Activated T-cell treated with anti-CD3 and anti-CD28 coated beads, Interleukin-2, amount 50 U/mL, for 72 hours (primary cell): ENCODE results near the gene PKM. TPM values are rescaled to one million over a fixed set of nuclear protein-coding genes. Genes with fewer than 3 reads are reported as not detected.
A peak's percentile ranks its signal among the peaks of the same experiment; 100 is the strongest.

Experiments
- ATAC-seq, 2 donors: fragments of 150-1000 bp; cut with Tn5 transposase; replicated peaks in 1 of 2; 2 replicates each; pipeline ENCODE4 v1.10.0; 2021; ENCODE audit warnings: moderate library complexity in 2 of 2, mild to moderate bottlenecking in 1 of 2
- DNase-seq, 2 donors: peaks; one replicate each; pipeline ENCODE4 v3.0.0; 2021 to 2022; ENCODE audit warnings: mixed read lengths in 1 of 2
- H3K27ac Mint-ChIP-seq: one replicate; pipeline ENCODE4 v1.8.0; 2022; ENCODE audit warnings: mild to moderate bottlenecking, moderate library complexity, mixed read lengths
- H3K27me3 Mint-ChIP-seq: one replicate; pipeline ENCODE4 v1.8.0; 2022; ENCODE audit warnings: low read depth, mixed read lengths
- H3K36me3 Mint-ChIP-seq, 2 donors: one replicate each; pipeline ENCODE4 v1.8.0; 2022; ENCODE audit warnings: mixed read lengths in 2 of 2, mild to moderate bottlenecking in 1 of 2; ENCODE audit not compliant: insufficient read depth in 2 of 2
- H3K4me1 Mint-ChIP-seq: one replicate; pipeline ENCODE4 v1.8.0; 2022; ENCODE audit warnings: low read depth, mixed read lengths
- H3K4me3 Mint-ChIP-seq, 2 donors: one replicate each; pipeline ENCODE4 v1.8.0; 2022; ENCODE audit warnings: mild to moderate bottlenecking in 2 of 2, mixed read lengths in 2 of 2, moderate library complexity in 2 of 2
- H3K9me3 Mint-ChIP-seq, 2 donors: one replicate each; pipeline ENCODE4 v1.8.0; 2022; ENCODE audit warnings: mixed read lengths in 2 of 2
- total RNA-seq, 2 donors: library from RNA; stranded (reverse); gene quantifications; one replicate each; pipeline ENCODE4 v1.2.3, GENCODE V29; 2022

PKM gene
- total RNA-seq, 2 donors from 2014 or later, result 1,066 to 1,119 TPM

GRCh38 chr15:72195101-72195511, 35.9 kb downstream of the PKM start:
- DNase-seq, result no peak
- Mint-ChIP-seq H3K9me3 (no peaks in the 10 kb centered on the region), H3K4me3 (no peak overlapping the region), H3K27me3 (peaks cover 14% of the 10 kb centered on the region), H3K27ac (no peak overlapping the region), H3K4me1 (peaks cover 16% of the 10 kb centered on the region), H3K36me3 (peaks cover 4 to 12% of the 10 kb centered on the region in 2 donors)
- ATAC-seq, result no peak

GRCh38 chr15:72193836-72194396, 37.1 kb downstream of the PKM start:
- Mint-ChIP-seq H3K9me3 (no peaks in the 10 kb centered on the region), H3K4me3 (no peak overlapping the region), H3K27me3 (peaks cover 19% of the 10 kb centered on the region), H3K36me3 (peaks cover 3 to 10% of the 10 kb centered on the region in 2 donors), H3K4me1 (peaks cover 12% of the 10 kb centered on the region), H3K27ac (no peak overlapping the region)
- ATAC-seq (no peak), DNase-seq (no peak)

- Mint-ChIP-seq H3K4me1 (no peaks in the 10 kb centered on the region), H3K4me3 (no peak overlapping the region), H3K9me3 (no peaks in the 10 kb centered on the region), H3K36me3 (no peaks in the 10 kb centered on the region), H3K27me3 (peaks cover 19% of the 10 kb centered on the region), H3K27ac (no peak overlapping the region)
- DNase-seq (no peak), ATAC-seq (no peak)
Observed at GRCh38 chr15:72192416-72192815, 38.6 kb downstream of the PKM start.

GRCh38 chr15:72189250-72189902, 41.6 kb downstream of the PKM start:
- DNase-seq (no peak), ATAC-seq (no peak)
- no peak overlapping the region for H3K4me3 Mint-ChIP-seq
- no peak overlapping the region for H3K27ac Mint-ChIP-seq
- H3K27me3 Mint-ChIP-seq, result peaks cover 32% of the 10 kb centered on the region
- no peaks in the 10 kb centered on the region for H3K36me3 Mint-ChIP-seq
- no peaks in the 10 kb centered on the region for H3K9me3 Mint-ChIP-seq
- no peaks in the 10 kb centered on the region for H3K4me1 Mint-ChIP-seq

- ATAC-seq (no peak), DNase-seq (no peak)
- no peaks in the 10 kb centered on the region for H3K36me3 Mint-ChIP-seq
Observed at GRCh38 chr15:72184165-72184811, 46.7 kb downstream of the PKM start.

GRCh38 chr15:72183781-72184164, 47.2 kb downstream of the PKM start:
- H3K4me3 Mint-ChIP-seq, result no peak overlapping the region
- no peaks in the 10 kb centered on the region for H3K36me3 Mint-ChIP-seq
- DNase-seq (no peak), ATAC-seq (no peak)
- no peaks in the 10 kb centered on the region for H3K9me3 Mint-ChIP-seq
- H3K27me3 Mint-ChIP-seq, result peaks cover 44% of the 10 kb centered on the region
- no peaks in the 10 kb centered on the region for H3K4me1 Mint-ChIP-seq
- no peak overlapping the region for H3K27ac Mint-ChIP-seq

More at GRCh38 chr15:72184165-72184811, 46.7 kb downstream of the PKM start:
- H3K27me3 Mint-ChIP-seq, result peaks cover 46% of the 10 kb centered on the region
- no peak overlapping the region for H3K4me3 Mint-ChIP-seq
- no peaks in the 10 kb centered on the region for H3K4me1 Mint-ChIP-seq
- no peak overlapping the region for H3K27ac Mint-ChIP-seq
- no peaks in the 10 kb centered on the region for H3K9me3 Mint-ChIP-seq

GRCh38 chr15:72182673-72183072, 48.3 kb downstream of the PKM start:
- ATAC-seq, result no peak
- H3K4me3 Mint-ChIP-seq, result no peak overlapping the region
- H3K4me1 Mint-ChIP-seq, result no peaks in the 10 kb centered on the region
- no peak for DNase-seq
- H3K27me3 Mint-ChIP-seq, result peaks cover 44% of the 10 kb centered on the region
- H3K9me3 Mint-ChIP-seq, result no peaks in the 10 kb centered on the region
- H3K36me3 Mint-ChIP-seq, result no peaks in the 10 kb centered on the region
- H3K27ac Mint-ChIP-seq, result no peak overlapping the region

- H3K9me3 Mint-ChIP-seq, result no peaks in the 10 kb centered on the region
- no peak for ATAC-seq
Observed at GRCh38 chr15:72182244-72182643, 48.7 kb downstream of the PKM start.

GRCh38 chr15:72180761-72181324, 50.1 kb downstream of the PKM start:
- ATAC-seq, result no peak
- H3K9me3 Mint-ChIP-seq, result no peaks in the 10 kb centered on the region
- peak overlapping the region in 1 of 2 donors; percentile 17 for H3K4me3 Mint-ChIP-seq
- H3K36me3 Mint-ChIP-seq, result no peaks in the 10 kb centered on the region
- H3K4me1 Mint-ChIP-seq, result no peaks in the 10 kb centered on the region
- DNase-seq, result no peak
- no peak overlapping the region for H3K27ac Mint-ChIP-seq
- H3K27me3 Mint-ChIP-seq, result peaks cover 44% of the 10 kb centered on the region

More at GRCh38 chr15:72182244-72182643, 48.7 kb downstream of the PKM start:
- H3K4me3 Mint-ChIP-seq, result no peak overlapping the region
- no peaks in the 10 kb centered on the region for H3K36me3 Mint-ChIP-seq
- H3K27ac Mint-ChIP-seq, result no peak overlapping the region
- H3K27me3 Mint-ChIP-seq, result peaks cover 44% of the 10 kb centered on the region
- H3K4me1 Mint-ChIP-seq, result no peaks in the 10 kb centered on the region
- no peak for DNase-seq

- H3K27me3 Mint-ChIP-seq, result peaks cover 37% of the 10 kb centered on the region
- ATAC-seq, result no peak
- H3K9me3 Mint-ChIP-seq, result no peaks in the 10 kb centered on the region
- H3K36me3 Mint-ChIP-seq, result no peaks in the 10 kb centered on the region
- no peaks in the 10 kb centered on the region for H3K4me1 Mint-ChIP-seq
- H3K4me3 Mint-ChIP-seq, result no peak overlapping the region
- no peak for DNase-seq
- no peak overlapping the region for H3K27ac Mint-ChIP-seq
Observed at GRCh38 chr15:72179950-72180581, 50.9 kb downstream of the PKM start.

GRCh38 chr15:72178976-72179585, 51.9 kb downstream of the PKM start:
- DNase-seq (no peak), ATAC-seq (no peak)
- H3K27me3 Mint-ChIP-seq, result peaks cover 31% of the 10 kb centered on the region
- no peaks in the 10 kb centered on the region for H3K36me3 Mint-ChIP-seq
- H3K4me1 Mint-ChIP-seq, result no peaks in the 10 kb centered on the region
- no peak overlapping the region for H3K27ac Mint-ChIP-seq
- H3K4me3 Mint-ChIP-seq, result no peak overlapping the region
- no peaks in the 10 kb centered on the region for H3K9me3 Mint-ChIP-seq

GRCh38 chr15:72176743-72177142, 54.2 kb downstream of the PKM start:
- no peak for DNase-seq
- ATAC-seq, result no peak
- Mint-ChIP-seq H3K27me3 (peaks cover 12% of the 10 kb centered on the region), H3K9me3 (no peaks in the 10 kb centered on the region), H3K27ac (no peak overlapping the region), H3K4me3 (no peak overlapping the region), H3K4me1 (no peaks in the 10 kb centered on the region), H3K36me3 (no peaks in the 10 kb centered on the region)

- Mint-ChIP-seq H3K4me3 (no peak overlapping the region), H3K27ac (no peak overlapping the region), H3K27me3 (peaks cover 6% of the 10 kb centered on the region), H3K9me3 (no peaks in the 10 kb centered on the region), H3K36me3 (no peaks in the 10 kb centered on the region), H3K4me1 (no peaks in the 10 kb centered on the region)
- no peak for ATAC-seq
- DNase-seq, result no peak
Observed at GRCh38 chr15:72176159-72176558, 54.8 kb downstream of the PKM start.
